ENCODE measurements around the gene MARCHF4. TPM values are rescaled to one million over a fixed set of nuclear protein-coding genes. Genes with fewer than 3 reads are reported as not detected.

Gene MARCHF4
- total RNA-seq, 1 donor from 2014 or later, result 0.12 TPM

GRCh38 chr2:216365518-216365917 lies 6.8 kb downstream of the MARCHF4 start:
- Histone ChIP-seq H3K4me1 (no peaks in the 10 kb centered on the region), H3K9me3 (no peaks in the 10 kb centered on the region), H3K27ac (no peak overlapping the region), H3K36me3 (no peaks in the 10 kb centered on the region), H3K27me3 (ENCODE audit: low read depth) (peaks cover 20% of the 10 kb centered on the region), H3K4me3 (no peak overlapping the region)
- intact Hi-C loops (cut with DNase I), result no loop called here
- TF ChIP-seq CTCF (IDR thresholded peaks at IDR 0.05), result no peak
- ATAC-seq, result no peak
- DNase-seq, result no peak

- TF ChIP-seq CTCF (IDR thresholded peaks at IDR 0.05), result no peak
- H3K4me3 ChIP-seq, result no peak overlapping the region
- H3K36me3 ChIP-seq, result no peaks in the 10 kb centered on the region
- no peaks in the 10 kb centered on the region for H3K27me3 ChIP-seq (ENCODE audit: low read depth)
- intact Hi-C loops (cut with DNase I), result no loop called here
- H3K9me3 ChIP-seq, result no peaks in the 10 kb centered on the region
- ATAC-seq (no peak), DNase-seq (no peak)
- no peak overlapping the region for H3K27ac ChIP-seq
- H3K4me1 ChIP-seq, result no peaks in the 10 kb centered on the region
Measured at GRCh38 chr2:216363221-216363620, 9.1 kb downstream of the MARCHF4 start.

GRCh38 chr2:216362730-216363129 lies 9.6 kb downstream of the MARCHF4 start:
- Histone ChIP-seq H3K36me3 (no peaks in the 10 kb centered on the region), H3K9me3 (no peaks in the 10 kb centered on the region), H3K4me3 (no peak overlapping the region), H3K4me1 (no peaks in the 10 kb centered on the region), H3K27me3 (ENCODE audit: low read depth) (no peaks in the 10 kb centered on the region), H3K27ac (no peak overlapping the region)
- DNase-seq, result no peak
- no peak for ATAC-seq
- TF ChIP-seq CTCF (IDR thresholded peaks at IDR 0.05), result no peak
- intact Hi-C loops (cut with DNase I), result no loop called here

- no peaks in the 10 kb centered on the region for H3K27me3 ChIP-seq (ENCODE audit: low read depth)
- TF ChIP-seq CTCF (IDR thresholded peaks at IDR 0.05), result no peak
Measured at GRCh38 chr2:216355711-216356110, 16.6 kb downstream of the MARCHF4 start.

GRCh38 chr2:216354306-216354705 lies 18.0 kb downstream of the MARCHF4 start:
- intact Hi-C loops (cut with DNase I), result no loop called here
- ATAC-seq, result no peak
- TF ChIP-seq CTCF (IDR thresholded peaks at IDR 0.05), result no peak
- no peaks in the 10 kb centered on the region for H3K36me3 ChIP-seq
- H3K4me1 ChIP-seq, result no peaks in the 10 kb centered on the region
- no peak overlapping the region for H3K4me3 ChIP-seq
- no peak overlapping the region for H3K27ac ChIP-seq
- no peak for DNase-seq
- H3K27me3 ChIP-seq (ENCODE audit: low read depth), result no peaks in the 10 kb centered on the region
- no peaks in the 10 kb centered on the region for H3K9me3 ChIP-seq

More at GRCh38 chr2:216355711-216356110, 16.6 kb downstream of the MARCHF4 start:
- DNase-seq (no peak), ATAC-seq (no peak)
- H3K4me3 ChIP-seq, result no peak overlapping the region
- no peaks in the 10 kb centered on the region for H3K4me1 ChIP-seq
- H3K36me3 ChIP-seq, result no peaks in the 10 kb centered on the region
- no peak overlapping the region for H3K27ac ChIP-seq
- intact Hi-C loops (cut with DNase I), result no loop called here
- H3K9me3 ChIP-seq, result no peaks in the 10 kb centered on the region

Measured in lower lobe of right lung (tissue), 2 donors.